Upper lobe of right lung (tissue), 1 donor: ENCODE data around the gene HS6ST2. TPM values are rescaled to one million over a fixed set of nuclear protein-coding genes. Genes with fewer than 3 reads are reported as not detected.

Source experiments
- ATAC-seq: fragments of 200-7000 bp; cut with Tn5 transposase; one replicate; pipeline ENCODE4 v1.9.1; 2020; ENCODE audit warnings: mild to moderate bottlenecking, moderate library complexity
- DNase-seq: peaks from one replicate; pipeline ENCODE4 v3.0.0-alpha.2; 2020
- H3K27ac ChIP-seq: fragments of 200-600 bp; one replicate; pipeline ENCODE4 v1.8.0; 2022
- H3K27me3 ChIP-seq: fragments of 200-600 bp; one replicate; pipeline ENCODE4 v1.8.0; 2022; ENCODE audit warnings: mild to moderate bottlenecking
- H3K36me3 ChIP-seq: fragments of 200-600 bp; one replicate; pipeline ENCODE4 v1.8.0; 2022
- H3K4me1 ChIP-seq: fragments of 200-600 bp; one replicate; pipeline ENCODE4 v1.8.0; 2022
- H3K4me3 ChIP-seq: fragments of 200-600 bp; one replicate; pipeline ENCODE4 v1.8.0; 2022; ENCODE audit warnings: mild to moderate bottlenecking
- H3K9me3 ChIP-seq: fragments of 200-600 bp; one replicate; pipeline ENCODE4 v1.8.0; 2022
- intact Hi-C: fragments of 100-400 bp; cut with DNase I; formaldehyde crosslinking; loops from one replicate; pipeline ENCODE4 v1.11.0; 2022
- total RNA-seq: library from RNA; stranded (reverse); fragmentation: NEBNext Ultra II Directional; extraction: Animal tissue kit (Norgen Biotek cat#: 25700); gene quantifications from one replicate; pipeline ENCODE4 v1.2.1, GENCODE V29; 2021
- TF ChIP-seq, protein P1 (sequence below): fragments of 200-600 bp; IDR thresholded peaks from one replicate; pipeline ENCODE4 v1.8.0; 2022; ENCODE audit warnings: antibody characterized with exemption
- donor health status: DM: no; HTN: yes; CAD: no; lungs with severe emphysema.

Gene HS6ST2
- total RNA-seq, 1 donor from 2014 or later = 0.87 TPM

GRCh38 chrX:132740316-132741123 lies 217.9 kb downstream of the HS6ST2 start:
- intact Hi-C loops = no loop called here
- no peak overlapping the region for H3K4me3 ChIP-seq
- H3K27me3 ChIP-seq = no peaks in the 10 kb centered on the region
- ATAC-seq (no peak), DNase-seq (no peak)
- TF ChIP-seq, protein P1, sequence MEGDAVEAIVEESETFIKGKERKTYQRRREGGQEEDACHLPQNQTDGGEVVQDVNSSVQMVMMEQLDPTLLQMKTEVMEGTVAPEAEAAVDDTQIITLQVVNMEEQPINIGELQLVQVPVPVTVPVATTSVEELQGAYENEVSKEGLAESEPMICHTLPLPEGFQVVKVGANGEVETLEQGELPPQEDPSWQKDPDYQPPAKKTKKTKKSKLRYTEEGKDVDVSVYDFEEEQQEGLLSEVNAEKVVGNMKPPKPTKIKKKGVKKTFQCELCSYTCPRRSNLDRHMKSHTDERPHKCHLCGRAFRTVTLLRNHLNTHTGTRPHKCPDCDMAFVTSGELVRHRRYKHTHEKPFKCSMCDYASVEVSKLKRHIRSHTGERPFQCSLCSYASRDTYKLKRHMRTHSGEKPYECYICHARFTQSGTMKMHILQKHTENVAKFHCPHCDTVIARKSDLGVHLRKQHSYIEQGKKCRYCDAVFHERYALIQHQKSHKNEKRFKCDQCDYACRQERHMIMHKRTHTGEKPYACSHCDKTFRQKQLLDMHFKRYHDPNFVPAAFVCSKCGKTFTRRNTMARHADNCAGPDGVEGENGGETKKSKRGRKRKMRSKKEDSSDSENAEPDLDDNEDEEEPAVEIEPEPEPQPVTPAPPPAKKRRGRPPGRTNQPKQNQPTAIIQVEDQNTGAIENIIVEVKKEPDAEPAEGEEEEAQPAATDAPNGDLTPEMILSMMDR = peak; percentile 45
- no peak overlapping the region for H3K27ac ChIP-seq
- H3K9me3 ChIP-seq = no peaks in the 10 kb centered on the region
- H3K36me3 ChIP-seq = no peaks in the 10 kb centered on the region
- H3K4me1 ChIP-seq = no peaks in the 10 kb centered on the region

GRCh38 chrX:132738951-132739350 lies 219.5 kb downstream of the HS6ST2 start:
- Histone ChIP-seq H3K4me1 (no peaks in the 10 kb centered on the region), H3K4me3 (no peak overlapping the region), H3K9me3 (no peaks in the 10 kb centered on the region), H3K27me3 (no peaks in the 10 kb centered on the region), H3K27ac (no peak overlapping the region), H3K36me3 (no peaks in the 10 kb centered on the region)
- intact Hi-C loops = no loop called here
- TF ChIP-seq, protein P1 = no peak
- ATAC-seq (no peak), DNase-seq (no peak)

GRCh38 chrX:132737743-132738142 lies 220.7 kb downstream of the HS6ST2 start:
- Histone ChIP-seq H3K9me3 (no peaks in the 10 kb centered on the region), H3K4me1 (no peaks in the 10 kb centered on the region), H3K4me3 (no peak overlapping the region), H3K36me3 (no peaks in the 10 kb centered on the region), H3K27ac (no peak overlapping the region), H3K27me3 (no peaks in the 10 kb centered on the region)
- peak; percentile 70 for ATAC-seq
- TF ChIP-seq, protein P1 = no peak
- DNase-seq = no peak
- intact Hi-C loops = no loop called here

GRCh38 chrX:132732236-132732635 lies 226.2 kb downstream of the HS6ST2 start:
- DNase-seq (no peak), ATAC-seq (no peak)
- H3K4me1 ChIP-seq = no peaks in the 10 kb centered on the region
- no peak overlapping the region for H3K4me3 ChIP-seq
- no peak overlapping the region for H3K27ac ChIP-seq
- intact Hi-C loops = no loop called here
- H3K9me3 ChIP-seq = no peaks in the 10 kb centered on the region
- TF ChIP-seq, protein P1 = no peak
- no peaks in the 10 kb centered on the region for H3K27me3 ChIP-seq
- H3K36me3 ChIP-seq = no peaks in the 10 kb centered on the region

GRCh38 chrX:132730726-132731125 lies 227.7 kb downstream of the HS6ST2 start:
- H3K9me3 ChIP-seq = no peaks in the 10 kb centered on the region
- H3K36me3 ChIP-seq = no peaks in the 10 kb centered on the region
- no peak overlapping the region for H3K4me3 ChIP-seq
- intact Hi-C loops = no loop called here
- H3K27ac ChIP-seq = no peak overlapping the region
- TF ChIP-seq, protein P1 = no peak
- no peaks in the 10 kb centered on the region for H3K4me1 ChIP-seq
- DNase-seq (no peak), ATAC-seq (no peak)
- H3K27me3 ChIP-seq = no peaks in the 10 kb centered on the region
